GM12891 (cell line): ENCODE measurements around the gene KCNH5.

Experiments used
- POLR2A ChIP-seq: IDR thresholded peaks from 2 replicates; pipeline ENCODE4 v1.6.1; 2011; ENCODE audit warnings: low read depth, low read length, control low read depth
- POLR2AphosphoS5 ChIP-seq: IDR thresholded peaks from 2 replicates; pipeline ENCODE4 v1.6.1; 2011; ENCODE audit warnings: low read depth, low read length, control low read depth

DNA sequence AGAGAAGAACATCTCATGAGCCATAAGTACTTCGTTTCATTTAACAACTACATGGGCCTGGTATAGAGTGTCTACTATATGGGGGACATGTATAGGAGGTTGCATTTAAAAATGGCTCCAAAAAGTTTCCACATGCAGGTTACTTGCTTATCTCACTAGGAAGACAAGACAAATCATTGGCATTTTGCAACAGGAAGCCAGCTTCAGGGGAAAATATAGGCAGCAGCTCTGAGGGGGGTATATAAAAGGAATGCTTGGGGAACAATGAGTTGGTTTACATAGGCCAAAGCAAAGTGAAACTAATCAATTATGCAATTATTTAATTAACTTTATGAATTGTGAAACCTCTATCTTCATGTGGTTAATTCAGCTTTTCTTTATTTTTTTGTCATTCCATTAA, 225.3 kb downstream of the KCNH5 start:
- TF ChIP-seq POLR2AphosphoS5 (no peak), POLR2A (no peak)
